Esophagus muscularis mucosa (tissue), 4 donors: ENCODE results near the gene SGPP2. TPM values are rescaled to one million over a fixed set of nuclear protein-coding genes. Genes with fewer than 3 reads are reported as not detected.

ENCODE experiments used
- DNase-seq: peaks from one replicate; pipeline ENCODE4 v3.0.0-alpha.2; 2017; ENCODE audit errors: extremely low spot score
- H3K27ac ChIP-seq, 4 donors: fragments of 200-600 bp; sonication (generic); replicated peaks in 1 of 4; 1 replicate in 3 of 4; 2 replicates in 1 of 4; pipeline ENCODE4 v1.5.1; 2016 to 2019; ENCODE audit warnings: mild to moderate bottlenecking in 1 of 4
- H3K27me3 ChIP-seq, 4 donors: fragments of 200-600 bp; sonication (generic); one replicate each; pipeline versions ENCODE4 v1.5.1 to v1.6.0; 2016 to 2019
- H3K36me3 ChIP-seq, 4 donors: fragments of 200-600 bp; sonication (generic); one replicate each; pipeline ENCODE4 v1.5.1; 2016 to 2019
- H3K4me1 ChIP-seq, 4 donors: fragments of 200-600 bp; sonication (generic); one replicate each; pipeline ENCODE4 v1.5.1; 2016 to 2019
- H3K4me3 ChIP-seq, 4 donors: fragments of 200-600 bp; sonication (generic); 1 replicate in 2 of 4; 2 replicates in 2 of 4; pipeline ENCODE4 v1.5.1; 2016 to 2019; ENCODE audit warnings: mild to moderate bottlenecking in 4 of 4, moderate library complexity in 1 of 4
- H3K9me3 ChIP-seq, 4 donors: fragments of 200-600 bp; sonication (generic); 1 replicate in 3 of 4; 2 replicates in 1 of 4; pipeline ENCODE4 v1.5.1; 2016 to 2019
- CTCF ChIP-seq, 3 experiments: fragments of 200-600 bp in 2 of 3; fragments of 450-650 bp in 1 of 3; sonication (generic) in 2 of 3; IDR thresholded peaks; one replicate each; pipeline ENCODE4 v1.5.1; 2017 to 2019; ENCODE audit warnings: antibody characterized with exemption in 3 of 3, mild to moderate bottlenecking in 2 of 3, moderate library complexity in 1 of 3
- EP300 ChIP-seq: sonication (generic); formaldehyde crosslinking; IDR thresholded peaks from one replicate; pipeline ENCODE4 v1.6.1; 2017; ENCODE audit warnings: antibody characterized with exemption
- POLR2A ChIP-seq: fragments of 450-650 bp; IDR thresholded peaks from one replicate; pipeline ENCODE4 v1.6.1; 2017; ENCODE audit warnings: antibody characterized with exemption, moderate library complexity, mild to moderate bottlenecking, low read depth
- POLR2AphosphoS5 ChIP-seq, 2 donors: sonication (generic); formaldehyde crosslinking; IDR thresholded peaks; one replicate each; pipeline ENCODE4 v1.6.1; 2017; ENCODE audit warnings: antibody characterized with exemption in 2 of 2
- WGBS: methylation state at CpG from one replicate; pipeline ENCODE4 v1.1.5; 2018; 5-methylcytosine and 5-hydroxymethylcytosine counted together
- intact Hi-C: fragments of 100-400 bp; cut with DNase I; formaldehyde crosslinking; loops from one replicate; pipeline ENCODE4 v1.15.1; 2023
- total RNA-seq, 4 donors: library from RNA; depleted of rRNA; stranded (reverse); fragments of >200 nt; gene quantifications; one replicate each; pipeline versions ENCODE4 v1.1.0 to v1.2.1, GENCODE V29; 2016

Gene SGPP2
- total RNA-seq, 4 donors from 2014 or later = 0.32 to 0.83 (median 0.52) TPM

GRCh38 chr2:222547083-222547482 is 122.7 kb downstream of the SGPP2 start:
- H3K9me3 ChIP-seq = no peaks in the 10 kb centered on the region
- whole genome bisulfite sequencing = 80% methylated on average over 5 of the region's 5 CpGs
- H3K4me1 ChIP-seq = peaks cover 0 to 35% (median 24%) of the 10 kb centered on the region in 4 donors
- DNase-seq = no peak
- TF ChIP-seq EP300 (no peak), POLR2A (no peak), POLR2AphosphoS5 (IDR thresholded peaks at IDR 0.05) (no peak), CTCF (IDR thresholded peaks at IDR 0.05) (no peak)
- intact Hi-C loops = no loop called here
- H3K4me3 ChIP-seq = no peak overlapping the region
- no peaks in the 10 kb centered on the region for H3K36me3 ChIP-seq
- no peak overlapping the region for H3K27ac ChIP-seq
- no peaks in the 10 kb centered on the region for H3K27me3 ChIP-seq

GRCh38 chr2:222548992-222549391 is 124.6 kb downstream of the SGPP2 start:
- no peak for DNase-seq
- intact Hi-C loops = no loop called here
- Histone ChIP-seq H3K27me3 (peaks cover 0 to 9% (median 0%) of the 10 kb centered on the region in 4 donors), H3K4me3 (no peak overlapping the region), H3K9me3 (no peaks in the 10 kb centered on the region), H3K4me1 (peaks cover 0 to 35% (median 24%) of the 10 kb centered on the region in 4 donors), H3K36me3 (no peaks in the 10 kb centered on the region), H3K27ac (no peak overlapping the region)
- 60% methylated on average over 3 of the region's 3 CpGs for WGBS
- TF ChIP-seq POLR2A = no peak
- TF ChIP-seq CTCF (IDR thresholded peaks at IDR 0.05) = no peak
- TF ChIP-seq EP300 = no peak
- no peak for TF ChIP-seq POLR2AphosphoS5 (IDR thresholded peaks at IDR 0.05)

GRCh38 chr2:222554517-222554916 is 130.2 kb downstream of the SGPP2 start:
- no peak for DNase-seq
- no peak overlapping the region for H3K27ac ChIP-seq
- H3K36me3 ChIP-seq = no peaks in the 10 kb centered on the region
- H3K4me1 ChIP-seq = no peaks in the 10 kb centered on the region
- intact Hi-C loops = no loop called here
- 54% methylated on average over 7 of the region's 7 CpGs for WGBS
- TF ChIP-seq EP300 (no peak), POLR2A (no peak), POLR2AphosphoS5 (IDR thresholded peaks at IDR 0.05) (no peak), CTCF (IDR thresholded peaks at IDR 0.05) (no peak)
- no peak overlapping the region for H3K4me3 ChIP-seq
- H3K27me3 ChIP-seq = peaks cover 0 to 16% (median 0%) of the 10 kb centered on the region in 4 donors
- H3K9me3 ChIP-seq = no peaks in the 10 kb centered on the region

- DNase-seq = no peak
- intact Hi-C loops = no loop called here
- Histone ChIP-seq H3K4me1 (no peaks in the 10 kb centered on the region), H3K27me3 (no peaks in the 10 kb centered on the region), H3K36me3 (peaks cover 0 to 1% (median 0%) of the 10 kb centered on the region in 4 donors), H3K27ac (no peak overlapping the region), H3K9me3 (no peaks in the 10 kb centered on the region), H3K4me3 (no peak overlapping the region)
- 92% methylated on average over 4 of the region's 4 CpGs for WGBS
- TF ChIP-seq POLR2A = no peak
- no peak for TF ChIP-seq POLR2AphosphoS5 (IDR thresholded peaks at IDR 0.05)
- no peak for TF ChIP-seq EP300
- no peak for TF ChIP-seq CTCF (IDR thresholded peaks at IDR 0.05)
Observed at GRCh38 chr2:222561151-222561550, 136.8 kb downstream of the SGPP2 start.
